HG02642 (cell line): ENCODE data around the gene CNIH2.
A peak's percentile ranks its signal among the peaks of the same experiment; 100 is the strongest.
"Not testable (repeated sequence)": the region's sequence is repeated elsewhere in the genome, so short reads cannot be mapped to it uniquely, and the experiment has no call there.

Experiments used
- ATAC-seq: cut with Tn5 transposase; IDR thresholded peaks from one replicate; pipeline ENCODE4 v1.9.1; 2021; ENCODE audit warnings: mild to moderate bottlenecking; ENCODE audit not compliant: unreplicated experiment, poor library complexity

CNIH2 gene

DNA sequence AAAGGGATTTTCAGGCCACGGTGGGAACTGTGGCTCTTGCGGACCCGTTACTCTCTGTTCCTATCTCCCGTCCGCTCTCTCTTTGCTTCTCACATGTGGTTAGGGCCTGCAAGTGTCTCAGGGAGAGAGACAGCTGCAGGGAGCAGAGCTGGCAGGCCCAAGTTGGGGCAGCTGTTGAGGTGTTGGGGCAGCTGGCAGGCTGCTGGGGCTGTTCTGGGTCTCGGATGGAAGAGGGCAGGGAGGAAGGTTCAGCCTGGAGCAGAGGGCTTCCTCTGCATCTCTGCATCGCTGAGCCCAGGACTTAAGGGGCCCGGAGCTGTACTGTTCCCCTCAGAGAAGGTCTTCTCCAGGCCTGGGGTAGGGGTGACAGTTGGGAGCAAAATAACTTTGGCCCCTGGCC is 2.6 kb upstream of the CNIH2 start:
- no peak for ATAC-seq

DNA sequence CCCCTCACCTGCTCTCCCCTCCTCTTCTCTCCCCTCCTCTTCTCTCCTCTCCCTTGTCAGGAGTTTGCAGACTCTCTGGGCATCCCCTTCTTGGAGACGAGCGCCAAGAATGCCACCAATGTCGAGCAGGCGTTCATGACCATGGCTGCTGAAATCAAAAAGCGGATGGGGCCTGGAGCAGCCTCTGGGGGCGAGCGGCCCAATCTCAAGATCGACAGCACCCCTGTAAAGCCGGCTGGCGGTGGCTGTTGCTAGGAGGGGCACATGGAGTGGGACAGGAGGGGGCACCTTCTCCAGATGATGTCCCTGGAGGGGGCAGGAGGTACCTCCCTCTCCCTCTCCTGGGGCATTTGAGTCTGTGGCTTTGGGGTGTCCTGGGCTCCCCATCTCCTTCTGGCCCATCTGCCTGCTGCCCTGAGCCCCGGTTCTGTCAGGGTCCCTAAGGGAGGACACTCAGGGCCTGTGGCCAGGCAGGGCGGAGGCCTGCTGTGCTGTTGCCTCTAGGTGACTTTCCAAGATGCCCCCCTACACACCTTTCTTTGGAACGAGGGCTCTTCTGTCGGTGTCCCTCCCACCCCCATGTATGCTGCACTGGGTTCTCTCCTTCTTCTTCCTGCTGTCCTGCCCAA is 1.9 kb upstream of the CNIH2 start:
- no peak for ATAC-seq

DNA sequence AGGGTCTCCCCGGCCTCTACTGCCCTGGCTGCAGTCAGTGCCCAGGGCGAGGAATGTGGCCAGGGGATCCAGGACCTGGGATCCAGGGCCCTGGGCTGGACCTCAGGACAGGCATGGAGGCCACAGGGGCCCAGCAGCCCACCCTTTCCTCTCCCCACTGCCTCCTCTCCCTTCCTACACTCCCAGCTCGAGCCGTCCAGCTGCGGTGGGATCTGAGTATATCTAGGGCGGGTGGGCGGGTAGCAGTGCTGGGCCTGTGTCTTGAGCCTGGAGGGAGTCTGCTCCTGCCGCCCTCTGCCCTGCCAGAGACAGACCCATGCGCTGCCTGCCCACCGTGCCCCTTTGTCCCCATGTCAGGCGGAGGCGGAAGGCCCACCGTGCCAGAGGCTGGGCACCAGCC is 1.4 kb upstream of the CNIH2 start:
- ATAC-seq = not testable (repeated sequence)

DNA sequence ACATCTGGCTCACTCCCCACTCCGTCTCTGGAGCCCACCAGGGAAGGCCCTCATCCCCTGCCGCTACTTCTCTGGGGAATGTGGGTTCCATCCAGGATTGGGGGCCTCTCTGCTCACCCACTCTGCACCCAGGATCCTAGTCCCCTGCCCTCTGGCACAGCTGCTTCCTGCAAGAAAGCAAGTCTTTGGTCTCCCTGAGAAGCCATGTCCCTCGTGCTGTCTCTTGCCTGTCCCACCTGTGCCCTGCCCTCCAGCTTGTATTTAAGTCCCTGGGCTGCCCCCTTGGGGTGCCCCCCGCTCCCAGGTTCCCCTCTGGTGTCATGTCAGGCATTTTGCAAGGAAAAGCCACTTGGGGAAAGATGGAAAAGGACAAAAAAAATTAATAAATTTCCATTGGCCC is 911 bp upstream of the CNIH2 start:
- not testable (repeated sequence) for ATAC-seq

DNA sequence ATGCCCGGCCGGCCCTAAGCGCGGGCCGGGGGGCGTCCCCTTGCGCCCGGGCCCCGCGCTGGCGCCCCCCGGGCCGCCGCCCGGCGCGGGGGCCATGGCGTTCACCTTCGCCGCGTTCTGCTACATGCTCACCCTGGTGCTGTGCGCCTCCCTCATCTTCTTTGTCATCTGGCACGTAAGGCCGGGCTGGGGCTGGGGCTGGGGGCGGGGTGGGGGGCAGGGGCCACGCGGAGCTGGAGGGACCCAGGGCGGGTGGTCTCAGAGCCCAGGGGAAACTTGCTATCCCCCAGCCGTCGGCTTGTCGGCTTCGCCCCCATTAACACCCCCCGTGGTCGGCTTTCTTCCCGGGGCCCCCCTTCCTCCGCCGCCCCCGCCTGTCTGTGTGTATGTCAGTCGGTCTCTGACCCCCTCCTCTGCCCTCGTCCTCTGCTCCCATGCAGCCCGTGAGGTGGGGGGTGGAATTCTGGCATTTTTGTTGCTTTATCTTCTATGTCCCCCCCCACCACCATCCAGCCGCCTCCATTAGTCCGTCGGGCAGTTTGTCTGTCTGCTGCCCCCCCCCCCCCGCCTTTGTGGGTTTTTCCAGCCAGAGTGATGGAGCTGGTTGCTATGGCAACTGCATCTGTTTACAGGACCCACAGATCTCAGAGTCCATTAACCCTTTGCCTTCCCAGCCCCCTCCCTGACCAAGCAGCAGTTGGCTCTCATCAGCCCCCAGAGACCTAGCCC is 552 bp downstream of the CNIH2 start:
- no peak for ATAC-seq

DNA sequence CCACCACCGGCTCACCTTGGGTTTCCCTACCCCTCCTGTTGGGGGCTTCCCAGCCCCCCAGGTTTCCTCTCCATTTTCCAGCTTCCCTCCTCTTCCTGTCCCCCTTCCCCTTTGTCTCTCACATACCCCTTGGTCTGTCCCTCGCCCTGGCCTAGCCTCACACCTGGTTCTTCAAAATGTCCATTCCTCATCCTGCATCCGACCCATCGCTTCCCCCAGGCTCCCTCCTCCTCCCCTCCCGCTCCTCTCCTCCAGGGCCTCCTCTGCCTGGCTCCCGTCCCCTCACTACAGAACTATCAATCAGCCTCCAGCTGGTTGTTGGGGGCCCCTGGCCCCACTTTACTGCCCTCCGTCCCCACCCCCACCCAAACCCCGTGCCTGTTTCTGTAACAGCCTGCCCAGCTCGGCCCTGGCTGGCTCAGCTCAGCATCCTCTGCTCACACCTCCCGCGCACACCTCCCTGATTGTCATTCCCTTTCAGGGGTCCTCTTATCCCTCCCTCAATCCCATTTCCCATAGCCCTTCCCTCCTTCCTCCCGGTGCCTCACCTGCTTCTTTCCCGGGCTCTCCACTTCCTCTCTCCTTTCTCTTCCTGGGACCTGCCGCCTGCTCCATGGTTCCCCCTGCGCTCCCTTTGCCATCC is 1.2 kb downstream of the CNIH2 start:
- no peak for ATAC-seq

DNA sequence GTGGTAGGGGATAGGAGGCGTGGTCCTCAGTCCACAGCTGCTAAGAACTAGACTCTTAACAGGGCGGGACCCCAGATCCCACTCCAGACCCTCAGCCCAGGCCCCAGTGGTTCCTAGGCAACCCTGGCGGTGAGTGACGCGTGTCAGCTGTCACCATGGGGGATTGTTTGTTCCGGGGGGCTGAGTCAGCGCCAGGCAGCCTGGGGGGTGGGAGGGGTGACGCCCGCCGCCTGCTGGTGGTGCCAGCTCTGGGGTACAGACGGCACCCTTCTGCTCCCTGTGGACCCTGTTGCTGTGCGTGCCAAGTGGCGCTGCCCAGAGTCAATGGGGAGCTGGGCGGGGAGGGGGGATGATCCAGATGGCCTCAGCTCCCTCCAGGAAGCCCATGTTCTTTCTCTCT is 2.5 kb downstream of the CNIH2 start:
- ATAC-seq = no peak

DNA sequence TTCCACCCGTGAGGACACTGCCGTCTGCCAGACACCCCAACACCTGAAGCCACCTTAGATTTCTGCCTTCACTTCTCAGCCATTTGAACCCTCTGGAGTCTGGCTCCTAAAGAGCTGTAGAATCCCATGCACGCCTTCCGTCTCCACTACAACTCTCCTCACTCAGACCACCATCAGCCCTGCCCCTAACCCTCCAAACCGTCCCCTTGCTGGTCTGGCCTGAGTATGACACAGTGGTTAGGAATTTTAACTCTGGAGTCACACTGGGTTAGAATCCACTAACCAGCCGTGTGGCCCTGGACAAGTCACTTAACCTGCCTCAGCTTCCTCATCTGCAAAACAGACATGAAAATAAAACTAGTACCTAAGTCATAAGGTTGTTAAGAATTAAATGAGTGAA is 3.0 kb downstream of the CNIH2 start:
- no peak for ATAC-seq

DNA sequence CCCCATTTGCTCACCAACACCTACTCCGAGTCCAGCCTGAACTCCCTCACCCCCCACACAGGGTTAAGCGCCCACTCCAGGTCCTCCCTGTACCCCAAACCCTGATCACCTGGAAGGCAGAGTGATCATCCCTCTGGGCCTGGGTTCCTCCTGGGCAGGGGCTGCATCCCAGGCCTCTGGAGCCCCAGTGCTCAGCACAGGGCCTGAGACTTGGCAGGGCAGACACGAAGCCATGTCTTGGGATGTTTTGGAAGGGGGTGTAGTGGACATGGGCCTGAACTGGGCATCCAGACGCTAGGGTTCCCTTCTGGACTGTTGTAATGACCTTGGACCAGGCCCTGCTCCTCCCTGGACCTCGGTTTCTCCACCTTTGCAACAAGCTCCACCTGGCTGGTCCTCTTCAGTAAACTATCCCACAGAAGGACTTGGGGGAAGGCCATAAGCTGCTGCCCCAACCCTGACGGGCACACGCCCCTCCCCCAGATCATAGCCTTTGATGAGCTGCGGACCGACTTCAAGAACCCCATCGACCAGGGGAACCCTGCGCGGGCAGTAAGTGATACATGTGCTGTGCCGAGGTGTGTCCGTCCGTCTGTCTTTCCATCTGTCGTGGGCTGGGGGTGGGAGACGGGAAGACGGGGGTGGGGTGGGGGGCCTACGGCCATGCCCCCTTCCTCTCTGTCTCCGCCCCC is 3.9 kb downstream of the CNIH2 start:
- no peak for ATAC-seq

DNA sequence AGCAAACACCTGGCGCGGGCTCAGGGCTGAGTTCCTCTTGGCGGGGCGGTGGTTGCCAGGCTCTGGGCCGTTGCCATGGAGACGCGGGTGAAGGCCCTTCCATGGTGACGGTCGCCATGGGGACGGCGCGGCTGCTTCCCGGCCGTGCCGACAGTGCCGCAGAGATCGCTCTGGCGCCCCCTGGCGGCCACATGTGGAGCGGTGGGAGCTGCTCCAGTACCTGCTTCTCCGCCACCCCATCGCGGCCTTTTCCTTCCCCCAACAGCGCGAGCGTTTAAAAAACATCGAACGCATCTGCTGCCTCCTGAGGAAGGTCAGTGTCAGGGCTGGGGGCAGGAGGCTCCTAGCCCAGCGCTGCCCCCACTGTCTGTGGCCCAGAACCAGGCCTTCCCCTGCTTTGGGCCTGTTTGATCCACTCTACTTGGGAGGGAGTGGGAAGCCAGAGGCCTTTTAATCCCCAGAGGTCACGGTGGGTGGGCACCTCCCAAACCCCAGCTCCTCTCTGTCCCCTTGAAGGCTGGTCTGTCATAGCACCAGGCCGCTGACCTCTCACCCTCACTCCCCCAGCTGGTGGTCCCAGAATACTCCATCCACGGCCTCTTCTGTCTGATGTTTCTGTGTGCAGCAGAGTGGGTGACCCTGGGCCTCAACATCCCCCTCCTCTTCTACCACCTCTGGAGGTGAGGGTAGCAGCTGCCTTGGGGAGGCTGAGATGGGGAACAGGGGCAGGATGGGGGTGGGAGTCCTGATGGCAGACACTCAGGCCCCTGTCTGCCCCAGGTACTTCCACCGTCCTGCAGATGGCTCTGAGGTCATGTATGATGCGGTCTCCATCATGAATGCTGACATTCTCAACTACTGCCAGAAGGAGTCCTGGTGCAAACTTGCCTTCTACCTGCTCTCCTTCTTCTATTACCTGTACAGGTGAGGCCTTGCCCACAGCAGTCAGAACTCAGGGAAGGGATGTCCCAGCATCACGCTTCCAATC is 4.8 kb downstream of the CNIH2 start:
- peak; percentile 75 for ATAC-seq

DNA sequence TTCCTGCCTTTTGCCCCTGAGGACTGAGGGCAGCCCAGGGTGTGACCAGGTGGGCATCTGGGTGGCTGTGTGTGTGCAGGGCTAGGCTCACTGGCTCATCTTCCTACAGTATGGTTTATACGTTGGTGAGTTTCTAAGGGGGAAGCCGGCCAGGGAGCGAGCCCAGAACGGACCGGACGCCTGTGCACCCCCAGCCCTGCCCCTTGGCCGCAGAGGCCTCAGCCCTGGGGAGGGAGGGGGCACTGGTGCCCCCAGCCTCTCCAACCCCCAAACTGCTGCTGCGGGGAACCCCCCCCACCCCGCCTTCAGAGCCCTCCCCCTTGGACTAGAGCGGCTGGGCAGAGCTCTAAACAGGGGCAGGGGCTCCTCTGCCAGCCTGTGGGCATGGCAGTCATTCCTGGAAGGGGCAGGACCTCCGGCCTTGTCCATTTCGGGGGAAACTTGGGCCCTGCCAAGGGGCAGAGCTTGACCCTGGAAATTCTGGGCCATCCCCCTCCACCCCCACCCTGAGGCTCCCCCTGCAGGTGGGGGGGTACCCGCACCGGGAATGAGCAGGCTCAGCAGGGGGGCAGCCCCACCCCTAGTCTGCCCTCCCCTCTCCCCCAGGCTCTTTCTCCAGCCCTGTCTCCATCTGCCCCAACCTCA is 5.6 kb downstream of the CNIH2 start:
- no peak for ATAC-seq

DNA sequence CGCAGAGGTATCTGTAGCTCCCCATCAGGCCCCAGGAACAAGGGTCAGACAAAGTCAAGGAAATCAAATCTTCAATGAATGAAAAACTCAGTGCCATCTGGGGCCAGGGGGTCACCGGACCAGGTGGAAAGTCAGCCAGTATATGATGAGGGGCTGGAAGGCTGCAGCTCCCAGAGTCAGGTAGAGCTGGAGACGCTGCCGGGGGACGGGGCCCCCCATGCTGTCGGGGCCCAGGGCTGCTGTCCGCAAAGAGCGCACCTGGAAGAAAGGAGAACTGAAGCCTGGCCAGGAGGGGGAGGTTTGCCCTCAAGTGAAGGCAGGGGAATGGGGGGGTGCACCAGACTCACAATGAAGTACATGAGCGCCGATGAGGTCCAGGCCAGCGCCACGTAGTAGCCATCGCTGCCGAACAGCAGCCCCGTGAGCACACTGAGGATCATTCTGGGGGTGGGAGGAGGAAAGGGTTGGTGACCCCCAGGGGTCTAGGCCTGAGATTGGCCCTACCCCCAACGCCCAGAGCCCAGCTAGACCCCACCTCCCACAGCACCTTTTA is 6.6 kb downstream of the CNIH2 start:
- no peak for ATAC-seq

DNA sequence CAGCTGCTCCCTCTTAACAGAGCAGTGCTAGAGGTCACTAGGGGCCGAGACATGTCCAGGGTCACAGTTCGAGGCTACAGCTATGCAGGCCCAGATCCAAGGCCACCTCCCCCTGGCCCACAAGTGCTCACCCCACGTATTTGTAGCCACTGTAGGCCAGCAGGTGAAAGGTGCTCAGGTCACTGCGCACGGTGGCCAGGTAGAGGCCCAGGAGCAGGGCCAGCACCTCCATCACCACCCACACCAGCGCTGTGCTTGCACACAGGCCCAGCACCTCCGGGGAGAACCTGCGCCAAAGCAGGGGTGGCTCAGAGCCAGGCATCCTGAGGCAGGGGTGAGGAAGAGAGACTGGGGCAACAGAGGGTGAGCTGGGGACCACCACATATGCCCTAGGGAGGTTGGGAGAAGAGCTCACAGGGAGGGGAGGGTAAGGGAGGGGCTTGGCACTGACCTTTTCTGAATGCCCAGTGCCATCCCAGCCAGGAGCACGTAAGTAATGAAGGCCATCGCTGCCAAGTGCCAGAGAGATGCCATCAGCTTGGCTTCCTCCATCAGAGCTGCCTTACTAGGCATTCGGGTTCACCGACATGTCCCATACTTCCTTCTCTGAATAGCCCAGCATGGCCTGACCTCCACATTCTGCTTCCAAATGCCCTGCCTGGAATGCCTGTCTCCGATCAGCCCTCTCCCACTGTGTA is 7.4 kb downstream of the CNIH2 start:
- no peak for ATAC-seq

DNA sequence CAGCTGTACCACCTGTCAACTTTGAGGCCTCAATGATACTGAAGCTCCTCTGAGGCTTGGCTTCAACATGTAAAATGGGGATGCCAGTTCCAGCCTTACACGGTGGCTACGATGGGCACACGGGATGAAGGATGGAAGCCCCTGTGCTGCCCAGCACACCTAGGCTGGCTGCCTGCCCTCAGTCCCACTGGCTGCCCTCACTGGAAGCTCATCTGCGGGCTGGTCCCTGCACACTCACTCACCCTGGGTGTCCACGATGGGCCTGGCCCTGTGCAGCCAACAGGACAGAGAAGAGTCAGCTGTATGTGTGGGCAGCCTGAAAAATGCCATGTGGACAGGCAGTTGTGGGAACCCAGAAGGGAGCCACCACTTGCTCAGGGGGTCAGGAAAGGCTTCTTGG is 8.7 kb downstream of the CNIH2 start:
- ATAC-seq = no peak

DNA sequence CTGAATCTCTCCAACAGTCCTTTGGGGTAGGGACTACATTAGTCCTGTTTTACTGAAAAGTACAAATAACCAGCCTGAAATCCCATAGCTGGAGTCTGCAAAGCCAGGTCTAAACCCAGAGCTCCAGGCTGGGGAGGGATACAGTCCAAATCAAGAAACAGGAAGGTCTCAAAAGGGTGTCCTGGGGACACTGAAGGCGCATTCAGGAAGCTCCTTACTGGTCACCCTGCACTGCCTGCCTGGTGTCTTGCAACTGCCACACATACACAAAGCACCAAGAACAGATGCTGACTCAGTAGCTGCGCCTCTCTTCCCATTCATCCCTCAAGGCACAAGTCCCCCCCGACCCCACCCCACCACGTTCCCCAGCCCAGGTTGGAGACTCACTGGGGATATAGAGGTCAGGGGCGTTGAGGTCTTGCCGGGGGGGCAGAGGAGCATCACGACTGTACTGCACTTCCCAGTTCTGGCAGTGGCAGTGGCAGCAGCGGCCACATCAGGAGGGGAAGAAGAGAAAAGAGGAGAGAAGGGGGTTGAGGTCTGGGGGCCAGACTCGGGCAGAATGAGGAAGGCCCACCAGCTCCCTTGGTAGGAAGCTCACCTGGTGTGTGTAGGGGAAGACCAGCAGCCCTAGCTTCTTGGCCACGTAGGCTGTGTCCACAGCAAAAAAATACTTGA is 9.4 kb downstream of the CNIH2 start:
- no peak for ATAC-seq

DNA sequence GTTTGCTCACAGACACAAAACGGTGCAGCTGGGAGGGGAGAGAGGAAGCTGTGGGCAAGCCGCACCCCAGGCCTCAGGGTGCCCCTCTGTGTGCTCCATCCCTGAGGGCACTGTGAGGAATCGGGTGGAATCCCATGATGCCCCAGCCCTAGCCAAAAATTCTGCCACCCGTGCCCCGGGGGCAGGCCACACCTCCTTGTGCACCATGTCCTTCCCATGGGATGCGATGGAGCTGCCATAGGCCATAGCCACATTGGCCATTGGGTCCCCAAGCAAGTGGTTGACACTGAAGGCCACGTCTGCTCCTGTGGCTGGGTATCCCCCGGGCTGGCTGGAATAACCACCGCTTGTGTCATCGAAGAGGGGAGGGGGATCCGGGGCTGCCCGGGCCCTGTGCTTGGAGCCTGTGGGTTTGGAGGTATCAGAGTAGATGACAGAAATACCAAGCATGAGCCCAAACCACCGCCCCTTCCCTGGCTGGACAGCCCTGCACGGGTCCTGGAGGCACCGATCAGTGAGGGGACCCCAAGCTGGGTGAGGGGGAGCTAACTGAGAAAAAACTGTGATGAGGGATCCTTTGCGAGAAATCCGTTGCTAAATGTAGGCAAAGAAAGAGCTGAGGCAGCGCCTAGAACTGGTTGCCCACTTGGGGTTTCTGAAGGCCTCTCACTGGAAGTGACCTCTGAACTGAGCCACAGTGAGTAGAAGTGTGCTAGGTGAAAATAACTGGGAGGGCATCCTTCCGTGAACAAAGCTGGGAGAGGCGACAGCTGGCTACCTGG is 10.1 kb downstream of the CNIH2 start:
- ATAC-seq = no peak
